ENCODE data around the gene SPEM1. TPM values are rescaled to one million over a fixed set of nuclear protein-coding genes. Genes with fewer than 3 reads are reported as not detected.

SPEM1 gene
- total RNA-seq, 1 donor: not detected

GRCh38 chr17:7383742-7384488 lies 36.2 kb upstream of the SPEM1 start:
- peak; percentile 96 for DNase-seq (ENCODE audit: insufficient read length, low spot score, missing footprints)
- peaks cover 48% of the 10 kb centered on the region for H3K27me3 ChIP-seq (ENCODE audit: insufficient read depth, low read length)
- H3K36me3 ChIP-seq (ENCODE audit: insufficient read depth, low read length): peaks cover 2% of the 10 kb centered on the region
- peak overlapping the region; percentile 71 for H3K4me2 ChIP-seq (ENCODE audit: insufficient read depth, low read length)
- peaks cover 2% of the 10 kb centered on the region for H4K20me1 ChIP-seq (ENCODE audit: insufficient read depth, low read length)
- H3K27ac ChIP-seq (ENCODE audit: low read depth, low read length): no peak overlapping the region
- H3K79me2 ChIP-seq (ENCODE audit: insufficient read depth, low read length): no peaks in the 10 kb centered on the region
- H3K4me1 ChIP-seq (ENCODE audit: insufficient read depth, low read length): peaks cover 3% of the 10 kb centered on the region
- H2AFZ ChIP-seq (ENCODE audit: low read length): no peak overlapping the region
- H3K9me3 ChIP-seq (ENCODE audit: low read depth, low read length): peaks cover 5% of the 10 kb centered on the region
- H3K4me3 ChIP-seq (ENCODE audit: insufficient read depth, low read length): peak overlapping the region; percentile 50
- TF ChIP-seq, protein P1, sequence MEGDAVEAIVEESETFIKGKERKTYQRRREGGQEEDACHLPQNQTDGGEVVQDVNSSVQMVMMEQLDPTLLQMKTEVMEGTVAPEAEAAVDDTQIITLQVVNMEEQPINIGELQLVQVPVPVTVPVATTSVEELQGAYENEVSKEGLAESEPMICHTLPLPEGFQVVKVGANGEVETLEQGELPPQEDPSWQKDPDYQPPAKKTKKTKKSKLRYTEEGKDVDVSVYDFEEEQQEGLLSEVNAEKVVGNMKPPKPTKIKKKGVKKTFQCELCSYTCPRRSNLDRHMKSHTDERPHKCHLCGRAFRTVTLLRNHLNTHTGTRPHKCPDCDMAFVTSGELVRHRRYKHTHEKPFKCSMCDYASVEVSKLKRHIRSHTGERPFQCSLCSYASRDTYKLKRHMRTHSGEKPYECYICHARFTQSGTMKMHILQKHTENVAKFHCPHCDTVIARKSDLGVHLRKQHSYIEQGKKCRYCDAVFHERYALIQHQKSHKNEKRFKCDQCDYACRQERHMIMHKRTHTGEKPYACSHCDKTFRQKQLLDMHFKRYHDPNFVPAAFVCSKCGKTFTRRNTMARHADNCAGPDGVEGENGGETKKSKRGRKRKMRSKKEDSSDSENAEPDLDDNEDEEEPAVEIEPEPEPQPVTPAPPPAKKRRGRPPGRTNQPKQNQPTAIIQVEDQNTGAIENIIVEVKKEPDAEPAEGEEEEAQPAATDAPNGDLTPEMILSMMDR (IDR thresholded peaks at IDR 0.05; ENCODE audit: extremely low read depth, low read depth, low read length): no peak

GRCh38 chr17:7384489-7385081 lies 35.5 kb upstream of the SPEM1 start:
- Histone ChIP-seq H3K27ac (ENCODE audit: low read depth, low read length) (no peak overlapping the region), H3K79me2 (ENCODE audit: insufficient read depth, low read length) (no peaks in the 10 kb centered on the region), H3K4me2 (ENCODE audit: insufficient read depth, low read length) (peak overlapping the region; percentile 71), H3K9me3 (ENCODE audit: low read depth, low read length) (peaks cover under 1% of the 10 kb centered on the region), H3K36me3 (ENCODE audit: insufficient read depth, low read length) (peaks cover 9% of the 10 kb centered on the region), H3K4me1 (ENCODE audit: insufficient read depth, low read length) (peaks cover 3% of the 10 kb centered on the region), H3K27me3 (ENCODE audit: insufficient read depth, low read length) (peaks cover 44% of the 10 kb centered on the region), H4K20me1 (ENCODE audit: insufficient read depth, low read length) (peaks cover 2% of the 10 kb centered on the region), H3K4me3 (ENCODE audit: insufficient read depth, low read length) (no peak overlapping the region), H2AFZ (ENCODE audit: low read length) (no peak overlapping the region)
- TF ChIP-seq, protein P1 (IDR thresholded peaks at IDR 0.05; ENCODE audit: extremely low read depth, low read depth, low read length): no peak
- no peak for DNase-seq (ENCODE audit: insufficient read length, low spot score, missing footprints)

DNA sequence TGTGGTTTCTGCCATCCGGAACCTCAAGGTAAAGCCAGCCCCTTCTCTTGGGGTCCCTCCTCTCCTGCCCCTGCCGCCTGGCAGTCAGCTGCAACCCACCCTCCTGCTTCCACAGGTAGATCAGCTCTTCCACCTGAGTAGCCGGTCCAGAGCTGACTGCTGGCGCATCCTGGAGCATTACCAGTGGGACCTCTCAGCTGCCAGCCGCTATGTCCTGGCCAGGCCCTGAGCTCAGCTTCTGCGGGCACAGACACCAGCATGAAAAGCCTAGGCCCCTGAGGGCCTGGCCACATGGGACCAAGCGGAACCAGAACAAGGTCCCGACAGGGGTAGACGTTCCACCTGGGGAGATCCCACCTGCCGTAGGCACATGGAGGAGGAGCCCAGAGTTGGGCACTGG lies 31.3 kb upstream of the SPEM1 start:
- H3K27ac ChIP-seq (ENCODE audit: low read depth, low read length): no peak overlapping the region
- peaks cover 3% of the 10 kb centered on the region for H3K27me3 ChIP-seq (ENCODE audit: insufficient read depth, low read length)
- peaks cover 9% of the 10 kb centered on the region for H3K4me1 ChIP-seq (ENCODE audit: insufficient read depth, low read length)
- TF ChIP-seq, protein P1 (IDR thresholded peaks at IDR 0.05; ENCODE audit: extremely low read depth, low read depth, low read length): no peak
- H3K9me3 ChIP-seq (ENCODE audit: low read depth, low read length): no peaks in the 10 kb centered on the region
- DNase-seq (ENCODE audit: insufficient read length, low spot score, missing footprints): peak; percentile 41
- H3K36me3 ChIP-seq (ENCODE audit: insufficient read depth, low read length): peaks cover 37% of the 10 kb centered on the region
- no peak overlapping the region for H2AFZ ChIP-seq (ENCODE audit: low read length)
- peaks cover 5% of the 10 kb centered on the region for H3K79me2 ChIP-seq (ENCODE audit: insufficient read depth, low read length)
- H4K20me1 ChIP-seq (ENCODE audit: insufficient read depth, low read length): peaks cover 2% of the 10 kb centered on the region
- H3K4me3 ChIP-seq (ENCODE audit: insufficient read depth, low read length): no peak overlapping the region
- H3K4me2 ChIP-seq (ENCODE audit: insufficient read depth, low read length): no peak overlapping the region

Data from osteoblast (primary cell).